NCI-H187 (cell line): ENCODE data around the gene PIWIL4.

ENCODE experiments used
- DNase-seq, 2 experiments: peaks; one replicate each; lab custom pipeline; 2025; lab: John Stamatoyannopoulos, UW

PIWIL4 gene

DNA sequence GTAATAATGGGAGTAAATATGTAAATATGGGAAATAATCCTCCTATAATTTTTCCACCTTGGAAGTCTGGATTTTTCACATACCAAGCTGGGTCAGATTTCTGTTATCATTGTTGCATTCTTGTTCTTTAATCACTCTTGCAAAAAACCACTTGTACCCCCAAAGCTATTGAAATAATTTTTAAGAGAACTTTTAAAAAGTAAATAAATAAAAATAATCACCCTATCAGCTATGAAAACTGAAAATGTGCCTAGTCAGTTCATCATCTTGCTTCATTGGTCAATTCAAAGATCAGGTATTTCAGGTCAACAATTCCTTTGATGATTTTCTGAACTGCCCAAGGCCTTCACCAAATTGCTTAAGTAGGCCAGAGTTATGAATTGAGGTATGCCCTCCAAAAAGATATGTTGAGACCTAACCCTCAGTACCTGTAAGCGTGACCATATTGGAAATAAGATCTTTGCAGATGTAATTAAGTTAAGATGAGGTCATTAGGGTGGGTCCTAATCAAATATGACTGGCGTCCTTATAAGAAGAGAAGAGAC lies 95.8 kb downstream of the PIWIL4 start:
- no peak for DNase-seq

- no peak for DNase-seq
These were observed 97.2 kb downstream of the PIWIL4 start for GRCh38 chr11:94664346-94664745.

DNA sequence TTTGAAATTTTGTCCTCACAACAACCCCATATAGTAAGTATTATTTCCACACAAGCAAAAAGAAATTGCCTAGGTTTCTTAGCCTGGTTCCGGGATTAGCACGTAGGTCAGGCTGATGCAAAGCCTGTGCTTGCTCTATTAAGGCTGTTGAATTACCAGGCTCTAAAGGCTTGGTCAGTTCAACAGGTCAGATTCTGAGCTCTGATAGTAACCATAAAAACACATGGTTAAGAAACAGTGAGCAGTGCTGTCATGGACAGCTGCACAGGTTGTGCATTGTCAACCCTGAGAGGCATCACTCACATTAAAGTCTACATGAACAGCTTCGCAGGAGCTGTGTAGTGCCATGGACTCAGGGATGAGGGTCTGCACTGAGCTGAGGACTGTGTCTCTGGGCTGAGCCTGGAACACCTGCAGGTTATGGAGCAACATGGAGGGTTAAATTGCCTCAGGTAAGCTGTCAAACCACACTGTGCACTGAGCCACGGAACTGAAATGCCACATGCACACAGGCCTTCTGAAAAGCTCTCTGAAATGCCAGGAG lies 98.0 kb downstream of the PIWIL4 start:
- no peak for DNase-seq

- no peak for DNase-seq
These were observed 99.9 kb downstream of the PIWIL4 start for GRCh38 chr11:94666792-94667721.

DNA sequence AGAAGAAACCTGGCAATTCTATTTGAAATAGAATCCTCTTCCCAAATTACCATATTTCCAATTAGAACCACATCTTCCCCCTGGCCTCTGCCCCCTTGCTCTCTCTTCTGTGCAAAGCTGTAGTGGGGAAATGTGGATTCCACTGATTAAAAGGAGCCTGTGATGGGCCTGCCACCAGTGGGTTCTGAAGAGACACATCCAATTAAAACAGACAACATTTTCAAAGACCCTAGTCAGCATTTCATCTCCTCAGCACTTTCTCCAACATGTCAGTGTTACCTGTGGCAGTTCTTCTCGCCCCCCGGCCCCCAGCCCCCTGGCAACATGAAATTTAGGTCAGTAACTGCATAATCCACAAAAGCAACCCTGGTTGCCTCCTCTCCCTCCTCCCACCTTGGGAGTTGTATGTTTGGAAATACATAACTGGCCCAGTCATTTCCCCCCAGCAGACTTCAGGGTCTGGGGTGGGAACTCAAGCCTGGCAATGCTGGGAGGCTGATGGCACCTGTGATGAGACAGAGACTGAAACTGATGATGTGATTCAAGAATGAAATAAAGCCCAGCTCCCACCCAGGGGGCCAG lies 101.1 kb downstream of the PIWIL4 start:
- DNase-seq = no peak

GRCh38 chr11:94669023-94669422 lies 101.9 kb downstream of the PIWIL4 start:
- no peak for DNase-seq
